Subcutaneous abdominal adipose tissue (tissue), 5 donors: ENCODE measurements around the gene GAPDHS.

Source experiments
- H3K27ac ChIP-seq: one replicate; pipeline ENCODE4 v1.7.0; 2013; ENCODE audit warnings: low read depth, mild to moderate bottlenecking, inconsistent platforms, low read length, moderate library complexity
- H3K27me3 ChIP-seq, 5 donors: one replicate each; pipeline ENCODE4 v1.7.0; 2013; ENCODE audit warnings: low read length in 5 of 5, inconsistent platforms in 1 of 5; ENCODE audit not compliant: control insufficient read depth in 5 of 5, insufficient read depth in 4 of 5
- H3K36me3 ChIP-seq, 5 donors: one replicate each; pipeline ENCODE4 v1.7.0; 2013; ENCODE audit warnings: low read length in 5 of 5; ENCODE audit not compliant: control insufficient read depth in 5 of 5, insufficient read depth in 5 of 5
- H3K4me1 ChIP-seq, 5 donors: one replicate each; pipeline ENCODE4 v1.7.0; 2013; ENCODE audit warnings: low read length in 5 of 5, mild to moderate bottlenecking in 3 of 5, moderate library complexity in 1 of 5; ENCODE audit not compliant: control insufficient read depth in 5 of 5, insufficient read depth in 5 of 5
- H3K4me3 ChIP-seq, 5 donors: one replicate each; pipeline ENCODE4 v1.7.0; 2013; ENCODE audit warnings: low read length in 5 of 5, low read depth in 1 of 5
- H3K9ac ChIP-seq, 5 donors: one replicate each; pipeline ENCODE4 v1.7.0; 2013; ENCODE audit warnings: low read length in 5 of 5, mild to moderate bottlenecking in 4 of 5, moderate library complexity in 3 of 5
- H3K9me3 ChIP-seq, 5 donors: one replicate each; pipeline ENCODE4 v1.7.0; 2013; ENCODE audit warnings: low read length in 5 of 5; ENCODE audit not compliant: control insufficient read depth in 5 of 5
- donor health status: healthy.
- donor health status: healthy.
- donor health status: healthy.
- donor health status: healthy.
- donor health status: healthy.

GAPDHS gene

DNA sequence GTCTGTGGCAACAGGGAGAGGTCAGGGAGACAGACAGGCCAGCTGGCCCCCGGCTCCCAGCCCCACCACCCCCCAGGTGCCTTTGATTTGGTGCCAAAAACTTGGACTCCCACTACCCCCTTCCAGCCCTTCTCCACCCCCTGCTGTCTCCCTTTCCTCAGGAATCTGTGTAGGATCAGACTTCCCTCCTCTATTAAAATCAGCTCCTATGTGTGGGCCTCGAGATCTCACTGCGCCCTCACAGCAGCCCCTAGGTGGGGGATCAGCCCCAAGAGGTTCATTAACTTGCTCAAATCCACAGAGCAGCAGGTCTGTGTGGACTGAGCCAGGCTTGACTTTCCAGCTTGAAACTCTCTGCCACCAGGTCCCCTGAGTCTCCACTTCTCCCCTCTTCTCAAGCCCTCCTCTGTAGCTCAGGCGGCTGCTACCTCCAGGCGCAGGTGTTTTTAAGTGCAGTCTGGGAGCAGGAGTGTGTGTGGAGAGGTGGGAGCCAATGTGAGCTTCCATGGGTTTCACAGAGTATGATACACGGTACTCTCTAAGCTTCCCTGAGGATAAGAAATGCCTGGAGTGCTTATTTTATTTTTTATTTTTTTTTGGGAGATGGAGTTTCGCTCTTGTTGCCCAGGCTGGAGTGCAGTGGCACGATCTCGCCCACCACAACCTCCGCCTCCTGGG is 1.7 kb downstream of the GAPDHS start:
- Histone ChIP-seq H3K4me3 (no peak overlapping the region), H3K27ac (no peak overlapping the region), H3K27me3 (peaks cover 17 to 34% (median 29%) of the 10 kb centered on the region in 5 donors), H3K36me3 (no peaks in the 10 kb centered on the region), H3K4me1 (peaks cover 0 to 16% (median 8%) of the 10 kb centered on the region in 5 donors), H3K9me3 (no peaks in the 10 kb centered on the region), H3K9ac (no peak overlapping the region)

DNA sequence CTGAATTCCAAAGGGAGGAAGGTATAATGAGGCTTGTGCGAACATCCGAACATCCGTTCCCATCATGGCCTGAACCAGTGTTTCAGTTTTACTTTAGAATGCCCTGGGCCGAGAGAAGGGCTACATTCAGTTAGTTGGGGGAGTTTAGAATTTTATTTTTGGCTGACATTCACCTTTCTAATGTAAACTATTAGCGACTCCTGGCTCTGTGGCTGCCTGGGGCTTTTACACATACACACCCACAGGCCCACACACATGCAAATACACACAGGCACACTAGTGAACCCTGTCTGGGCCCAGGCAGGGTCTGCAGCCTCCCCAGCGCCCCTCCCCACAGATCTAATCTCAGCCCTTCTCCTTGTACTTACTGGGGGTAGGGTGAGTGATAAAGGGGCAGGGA is 6.1 kb downstream of the GAPDHS start:
- no peak overlapping the region for H3K9ac ChIP-seq
- peaks cover 0 to 5% (median 0%) of the 10 kb centered on the region in 5 donors for H3K36me3 ChIP-seq
- H3K4me1 ChIP-seq: peaks cover 0 to 4% (median 3%) of the 10 kb centered on the region in 5 donors

DNA sequence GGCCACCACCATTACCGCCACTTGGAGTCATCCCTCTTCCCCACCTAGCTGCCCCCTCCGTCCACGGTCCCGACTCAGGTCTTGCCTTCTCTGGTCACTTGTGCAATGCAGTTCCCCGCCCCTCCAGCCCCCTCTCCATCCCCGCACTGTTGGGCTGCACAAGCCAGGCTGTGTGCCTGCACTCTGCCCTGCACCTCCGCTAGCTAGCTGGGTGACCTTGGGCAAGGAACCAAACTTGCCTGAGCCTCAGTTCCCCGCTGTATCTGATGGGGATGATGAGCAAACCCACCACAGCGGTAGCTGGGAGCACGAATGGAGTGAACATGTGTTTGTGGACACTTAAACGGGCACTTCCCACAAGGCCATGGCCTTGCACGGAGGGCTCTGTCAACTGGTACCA is 6.6 kb downstream of the GAPDHS start:
- Histone ChIP-seq H3K9ac (no peak overlapping the region), H3K36me3 (peaks cover 0 to 5% (median 0%) of the 10 kb centered on the region in 5 donors), H3K9me3 (no peaks in the 10 kb centered on the region), H3K4me3 (no peak overlapping the region), H3K27ac (no peak overlapping the region), H3K27me3 (peaks cover 0 to 3% (median 0%) of the 10 kb centered on the region in 5 donors), H3K4me1 (peaks cover 0 to 9% (median 8%) of the 10 kb centered on the region in 5 donors)

More for the DNA sequence above, 6.1 kb downstream of the GAPDHS start:
- Histone ChIP-seq H3K4me3 (no peak overlapping the region), H3K27me3 (peaks cover 0 to 8% (median 2%) of the 10 kb centered on the region in 5 donors), H3K9me3 (no peaks in the 10 kb centered on the region), H3K27ac (no peak overlapping the region)

DNA sequence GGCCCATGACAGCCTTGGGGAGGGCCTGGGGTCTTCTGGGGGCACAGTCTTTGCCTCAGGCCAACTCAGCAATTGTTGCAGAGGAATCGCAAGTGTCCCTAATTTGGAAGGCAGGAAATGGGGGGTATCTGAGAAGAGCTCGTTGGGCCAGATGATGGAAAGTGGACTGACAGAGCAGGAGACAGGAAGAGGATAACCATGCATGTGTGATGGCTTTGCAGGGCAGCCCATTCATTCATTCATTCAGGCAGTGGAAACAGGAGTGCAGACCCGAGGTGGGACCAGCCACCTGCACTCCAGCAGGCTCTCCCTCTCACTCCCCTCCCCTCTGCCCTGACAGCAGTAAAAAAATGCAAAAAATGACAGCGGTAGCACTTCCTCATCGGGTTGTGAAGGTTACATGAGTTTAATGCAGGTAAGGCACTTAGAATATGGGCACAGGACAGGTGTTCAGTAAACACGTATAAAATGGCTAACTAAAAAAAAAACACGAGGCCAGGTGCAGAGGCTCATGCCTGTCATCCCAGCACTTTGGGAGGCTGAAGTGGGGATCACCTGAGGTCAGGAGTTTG is 7.2 kb downstream of the GAPDHS start:
- H3K4me3 ChIP-seq: no peak overlapping the region

DNA sequence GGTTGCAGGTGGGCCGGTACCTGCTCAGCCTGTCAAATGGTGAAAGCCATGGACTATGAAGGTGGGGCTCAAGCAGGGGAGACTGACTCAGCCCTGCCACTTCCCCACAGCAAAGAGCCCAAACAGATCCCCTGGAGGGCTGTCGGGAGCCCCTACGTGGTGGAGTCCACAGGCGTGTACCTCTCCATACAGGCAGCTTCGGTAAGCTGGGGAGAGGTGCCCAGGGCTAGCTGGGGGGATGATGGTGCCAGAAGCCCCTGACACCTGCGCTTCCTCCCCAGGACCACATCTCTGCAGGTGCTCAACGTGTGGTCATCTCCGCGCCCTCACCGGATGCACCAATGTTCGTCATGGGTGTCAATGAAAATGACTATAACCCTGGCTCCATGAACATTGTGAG is 9.0 kb downstream of the GAPDHS start:
- Histone ChIP-seq H3K9ac (peak overlapping the region in 2 of 5 donors; percentile 3 to 35), H3K4me1 (peaks cover 6 to 28% (median 24%) of the 10 kb centered on the region in 5 donors), H3K27me3 (no peaks in the 10 kb centered on the region)

More for the DNA sequence above, 7.2 kb downstream of the GAPDHS start:
- H3K4me1 ChIP-seq: peaks cover 0 to 14% (median 10%) of the 10 kb centered on the region in 5 donors
- no peak overlapping the region for H3K9ac ChIP-seq
- no peaks in the 10 kb centered on the region for H3K9me3 ChIP-seq
- H3K27ac ChIP-seq: no peak overlapping the region
- H3K27me3 ChIP-seq: no peaks in the 10 kb centered on the region
- H3K36me3 ChIP-seq: peaks cover 0 to 5% (median 0%) of the 10 kb centered on the region in 5 donors

DNA sequence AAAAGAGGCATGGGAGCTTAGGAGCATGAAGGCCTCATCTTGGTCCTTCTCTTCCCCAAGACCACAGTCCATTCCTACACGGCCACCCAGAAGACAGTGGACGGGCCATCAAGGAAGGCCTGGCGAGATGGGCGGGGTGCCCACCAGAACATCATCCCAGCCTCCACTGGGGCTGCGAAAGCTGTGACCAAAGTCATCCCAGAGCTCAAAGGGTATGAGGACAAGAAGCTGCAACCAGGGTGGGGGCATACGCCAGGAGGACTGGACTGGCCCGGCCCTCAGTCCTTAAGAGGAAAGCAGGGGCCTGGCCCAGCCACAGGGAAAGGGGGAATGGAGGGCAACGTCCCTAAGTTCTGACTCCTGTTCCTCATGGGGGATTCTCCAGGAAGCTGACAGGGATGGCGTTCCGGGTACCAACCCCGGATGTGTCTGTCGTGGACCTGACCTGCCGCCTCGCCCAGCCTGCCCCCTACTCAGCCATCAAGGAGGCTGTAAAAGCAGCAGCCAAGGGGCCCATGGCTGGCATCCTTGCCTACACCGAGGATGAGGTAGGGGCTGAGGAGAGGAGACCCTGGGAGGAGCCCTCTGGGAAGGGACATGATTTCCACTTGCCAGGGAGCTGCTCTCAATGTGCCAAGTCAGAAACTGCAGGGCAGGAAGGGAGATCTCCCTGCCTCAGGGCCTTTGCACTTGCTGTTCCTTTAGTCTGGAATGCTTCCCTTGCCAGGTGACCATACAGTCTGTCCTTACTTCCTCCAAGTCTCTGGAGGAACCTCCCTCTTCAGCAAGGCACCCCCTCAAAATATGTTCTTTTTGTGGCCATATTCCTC is 10.2 kb downstream of the GAPDHS start:
- Histone ChIP-seq H3K4me1 (peaks cover 6 to 28% (median 24%) of the 10 kb centered on the region in 5 donors), H3K9ac (no peak overlapping the region), H3K27ac (no peak overlapping the region), H3K9me3 (no peaks in the 10 kb centered on the region), H3K27me3 (no peaks in the 10 kb centered on the region), H3K4me3 (no peak overlapping the region), H3K36me3 (peaks cover 0 to 7% (median 5%) of the 10 kb centered on the region in 5 donors)

More for the DNA sequence above, 9.0 kb downstream of the GAPDHS start:
- Histone ChIP-seq H3K36me3 (peaks cover 0 to 5% (median 3%) of the 10 kb centered on the region in 5 donors), H3K9me3 (no peaks in the 10 kb centered on the region), H3K4me3 (no peak overlapping the region), H3K27ac (no peak overlapping the region)

DNA sequence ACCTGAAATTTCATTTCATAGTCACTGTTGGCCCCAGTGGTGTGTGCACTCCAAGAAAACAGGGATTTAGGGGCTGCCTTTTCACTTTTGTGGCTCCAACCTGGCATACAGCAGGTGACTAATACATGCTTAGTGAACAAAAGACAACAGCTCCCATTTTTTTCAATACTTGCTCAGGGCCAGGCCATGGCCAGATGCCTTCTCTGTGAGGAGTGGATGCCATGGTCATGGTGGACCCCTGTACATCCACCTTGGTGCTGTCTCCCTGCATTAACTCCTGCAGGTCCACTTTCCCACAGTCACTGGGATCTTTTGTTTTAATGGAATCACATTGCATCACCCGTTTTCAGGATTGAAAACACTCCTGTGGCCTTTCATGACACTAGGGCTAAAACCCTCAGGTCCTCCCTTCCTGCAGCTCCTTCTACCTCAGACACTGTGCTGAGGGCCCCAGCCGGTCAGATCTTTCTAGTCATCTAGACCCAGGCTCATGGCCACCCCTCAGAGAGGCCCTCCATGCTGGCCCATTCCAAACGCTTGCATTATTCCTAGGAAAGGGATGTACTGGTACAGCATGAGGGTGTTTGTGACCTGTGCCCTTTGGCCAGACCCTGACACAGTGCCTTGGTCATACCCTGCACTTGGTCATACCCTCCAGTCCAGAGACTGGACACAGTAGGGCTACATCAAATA is 11.0 kb downstream of the GAPDHS start:
- Histone ChIP-seq H3K27me3 (no peaks in the 10 kb centered on the region), H3K36me3 (peaks cover 0 to 7% (median 5%) of the 10 kb centered on the region in 5 donors), H3K4me1 (peaks cover 6 to 28% (median 24%) of the 10 kb centered on the region in 5 donors), H3K9ac (peak overlapping the region in 4 of 5 donors; percentile 86 to 96 (median 90)), H3K27ac (peak overlapping the region; percentile 69), H3K9me3 (no peaks in the 10 kb centered on the region), H3K4me3 (peak overlapping the region; percentile 76 to 87 (median 83))

DNA sequence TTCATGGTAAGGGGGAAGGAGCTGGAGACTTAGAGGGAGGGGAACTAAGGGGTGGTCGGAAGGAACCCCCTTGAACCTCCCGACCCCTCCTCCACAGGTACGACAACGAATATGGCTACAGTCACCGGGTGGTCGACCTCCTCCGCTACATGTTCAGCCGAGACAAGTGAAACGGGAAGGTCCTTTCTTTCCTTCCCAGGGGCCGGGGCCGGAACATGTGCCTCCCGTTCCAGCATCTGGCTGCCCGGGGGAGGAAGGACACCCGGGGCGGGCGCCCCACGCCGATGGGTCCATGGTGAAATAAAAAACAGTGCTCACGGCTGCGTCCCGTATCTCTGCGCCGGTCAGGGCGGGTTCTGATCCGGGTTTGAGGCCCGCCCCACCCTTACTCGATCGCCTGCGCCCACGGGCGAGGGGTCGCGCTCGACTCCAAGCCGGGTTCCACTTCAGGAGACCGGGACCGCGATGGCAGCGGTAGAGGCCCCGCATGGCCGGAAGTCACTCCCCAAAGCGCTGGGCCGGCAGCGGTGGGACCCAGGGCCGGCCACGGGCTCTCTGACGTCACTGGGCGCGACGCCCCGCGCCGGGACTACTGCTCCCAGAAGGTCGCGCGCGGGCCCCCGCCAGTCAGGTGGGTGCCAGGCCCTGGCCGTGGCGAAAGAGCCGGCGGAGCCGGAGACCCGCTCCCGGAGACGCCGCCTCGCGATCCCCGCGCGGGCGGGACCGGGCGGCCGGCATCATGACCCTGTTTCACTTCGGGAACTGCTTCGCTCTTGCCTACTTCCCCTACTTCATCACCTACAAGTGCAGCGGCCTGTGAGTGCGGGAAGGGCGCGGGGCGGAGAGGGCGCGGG is 12.0 kb downstream of the GAPDHS start, which contains the start of gene TMEM147:
TMEM147 (plus strand) TSS at position 626 of the 854 bp plus-strand sequence; CDS start at position 740, 114 bp downstream.
- peak within 1 kb of the TSS; percentile 63 to 96 (median 87) for H3K9ac ChIP-seq
- H3K9me3 ChIP-seq: no peaks in the 10 kb centered on the region
- H3K27me3 ChIP-seq: no peaks in the 10 kb centered on the region
- H3K4me3 ChIP-seq: peak within 1 kb of the TSS; percentile 76 to 87 (median 83)
- peak within 1 kb of the TSS; percentile 69 for H3K27ac ChIP-seq
- H3K4me1 ChIP-seq: peaks cover 6 to 28% (median 24%) of the 10 kb centered on the region in 5 donors
- H3K36me3 ChIP-seq: peaks cover 0 to 7% (median 5%) of the 10 kb centered on the region in 5 donors
